Activated T-cell treated with anti-CD3 and anti-CD28 coated beads for 4 hours (primary cell): ENCODE data around the gene EHD4.

Experiments used
- DNase-seq: peaks from one replicate; pipeline ENCODE4 v3.0.0-alpha.2; 2020

The EHD4 gene

DNA sequence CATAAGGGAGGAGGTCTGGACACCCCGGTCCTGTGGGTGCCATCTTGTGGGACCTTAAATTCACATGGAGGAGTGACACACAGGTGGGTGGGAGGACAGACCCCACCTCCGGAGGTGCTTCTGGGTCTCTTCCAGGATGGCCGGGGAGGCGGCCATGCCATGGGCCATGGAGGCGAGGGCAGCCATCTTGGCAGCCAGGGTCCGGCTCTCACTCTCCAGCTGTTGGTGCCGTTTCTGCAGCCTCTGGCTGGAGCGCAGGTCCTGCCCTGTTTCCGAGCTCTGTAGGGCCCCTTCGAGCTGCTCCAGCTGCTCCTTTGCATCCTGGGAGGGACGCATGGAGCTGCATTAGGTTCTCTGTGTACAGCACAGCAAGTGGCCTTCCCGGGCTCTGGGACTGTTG lies 97.6 kb downstream of the EHD4 start:
- DNase-seq: no peak

DNA sequence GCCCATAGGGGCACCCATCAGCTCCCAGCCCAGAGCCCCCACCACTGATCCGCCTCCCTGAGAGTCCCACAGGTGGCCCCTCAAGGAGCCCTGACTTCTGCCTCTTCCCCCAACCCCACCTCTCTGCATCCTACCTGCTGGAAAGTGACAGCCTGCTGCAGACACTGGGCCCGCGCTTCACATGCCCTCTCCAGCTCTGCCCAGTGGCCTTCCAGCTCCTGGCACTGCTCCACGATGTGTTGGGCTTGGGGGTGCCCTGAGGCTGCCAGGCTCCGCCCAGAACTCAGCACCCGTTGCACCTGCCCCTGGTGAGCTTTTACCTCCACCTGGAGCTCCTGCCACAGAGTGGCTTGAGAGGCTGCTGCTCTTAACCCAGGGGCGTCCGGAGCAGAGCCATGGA lies 98.6 kb downstream of the EHD4 start:
- DNase-seq: no peak

DNA sequence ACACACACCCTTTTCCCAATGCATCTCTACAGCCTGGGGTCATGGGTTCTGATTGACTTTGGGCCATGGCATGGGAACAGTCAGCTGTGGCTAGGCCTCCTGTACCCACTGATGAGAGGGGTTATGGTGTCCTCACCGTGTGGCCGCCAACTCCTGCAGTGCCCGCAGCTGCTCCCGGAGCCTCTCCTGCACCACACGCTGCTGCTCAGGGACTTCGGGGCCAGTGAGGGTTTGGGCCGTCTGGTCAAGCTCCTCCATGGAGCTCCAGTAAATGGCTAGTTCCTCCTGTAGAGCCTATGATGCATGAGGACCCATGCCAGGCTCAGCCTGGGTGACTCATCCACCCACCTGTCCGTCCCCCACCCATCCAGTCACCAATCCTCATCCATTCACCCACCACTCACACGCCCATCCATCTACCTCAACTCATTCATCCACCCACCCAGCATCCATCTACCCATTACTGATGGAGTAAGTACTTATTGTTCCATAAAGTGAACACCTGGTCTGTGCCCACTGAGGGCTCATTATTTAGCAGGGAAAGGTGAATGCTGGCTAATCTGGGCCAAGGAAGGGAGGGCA lies 100.1 kb downstream of the EHD4 start:
- no peak for DNase-seq

DNA sequence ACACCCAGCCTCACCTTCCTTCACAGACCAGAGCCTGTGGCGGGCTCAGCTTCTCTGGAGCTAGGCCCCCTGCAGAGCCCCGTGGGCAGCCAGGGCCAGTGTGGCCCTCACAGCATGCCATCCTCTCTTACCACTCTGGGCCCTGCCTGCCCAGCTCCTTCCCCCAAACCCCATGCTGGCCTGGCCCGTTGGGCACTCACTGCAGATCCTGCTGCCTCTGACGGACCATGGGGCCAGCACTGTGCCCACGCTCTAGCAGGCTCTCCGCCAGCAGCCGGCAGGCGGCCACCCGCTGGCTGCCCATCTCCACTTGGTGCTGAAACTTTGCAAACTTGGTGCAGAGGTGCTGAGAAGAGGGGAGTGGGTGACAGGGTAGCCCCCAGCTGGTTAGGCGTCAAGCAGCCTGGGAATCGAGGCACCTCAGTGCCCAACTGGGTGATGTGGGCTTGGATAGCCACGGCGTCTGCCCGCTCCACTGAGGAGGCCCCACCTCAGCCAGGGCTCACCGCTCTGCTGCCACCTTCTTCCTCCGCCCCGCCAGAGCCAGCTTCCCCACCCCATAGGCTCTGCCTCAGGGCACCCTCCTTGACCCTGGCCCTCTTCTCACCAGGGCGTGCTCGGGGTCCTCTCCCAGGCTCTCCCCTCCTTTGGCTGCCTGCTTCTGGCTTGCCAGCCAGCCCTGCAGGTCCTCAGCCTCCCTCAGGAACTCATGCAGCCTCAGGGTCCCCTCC lies 101.0 kb downstream of the EHD4 start:
- no peak for DNase-seq

DNA sequence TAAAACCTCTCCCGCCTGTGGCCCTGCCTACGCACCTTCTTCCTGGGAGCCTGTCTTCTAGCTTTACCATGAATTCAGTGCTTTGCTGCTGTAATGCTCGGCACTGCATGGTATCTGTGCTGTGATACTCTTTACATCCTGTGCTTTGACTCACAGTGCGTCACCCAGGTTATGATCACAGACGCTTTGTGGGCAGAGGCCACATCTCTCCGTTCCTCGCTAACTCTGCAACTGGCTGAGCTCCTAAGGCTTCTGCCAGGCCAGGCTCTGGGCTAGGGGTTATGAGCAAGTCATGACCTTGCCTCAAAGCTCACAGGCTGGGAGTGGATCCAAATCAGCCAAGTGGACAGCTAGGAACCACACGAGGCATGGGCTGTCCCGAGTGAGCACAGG lies 101.7 kb downstream of the EHD4 start:
- DNase-seq: no peak

DNA sequence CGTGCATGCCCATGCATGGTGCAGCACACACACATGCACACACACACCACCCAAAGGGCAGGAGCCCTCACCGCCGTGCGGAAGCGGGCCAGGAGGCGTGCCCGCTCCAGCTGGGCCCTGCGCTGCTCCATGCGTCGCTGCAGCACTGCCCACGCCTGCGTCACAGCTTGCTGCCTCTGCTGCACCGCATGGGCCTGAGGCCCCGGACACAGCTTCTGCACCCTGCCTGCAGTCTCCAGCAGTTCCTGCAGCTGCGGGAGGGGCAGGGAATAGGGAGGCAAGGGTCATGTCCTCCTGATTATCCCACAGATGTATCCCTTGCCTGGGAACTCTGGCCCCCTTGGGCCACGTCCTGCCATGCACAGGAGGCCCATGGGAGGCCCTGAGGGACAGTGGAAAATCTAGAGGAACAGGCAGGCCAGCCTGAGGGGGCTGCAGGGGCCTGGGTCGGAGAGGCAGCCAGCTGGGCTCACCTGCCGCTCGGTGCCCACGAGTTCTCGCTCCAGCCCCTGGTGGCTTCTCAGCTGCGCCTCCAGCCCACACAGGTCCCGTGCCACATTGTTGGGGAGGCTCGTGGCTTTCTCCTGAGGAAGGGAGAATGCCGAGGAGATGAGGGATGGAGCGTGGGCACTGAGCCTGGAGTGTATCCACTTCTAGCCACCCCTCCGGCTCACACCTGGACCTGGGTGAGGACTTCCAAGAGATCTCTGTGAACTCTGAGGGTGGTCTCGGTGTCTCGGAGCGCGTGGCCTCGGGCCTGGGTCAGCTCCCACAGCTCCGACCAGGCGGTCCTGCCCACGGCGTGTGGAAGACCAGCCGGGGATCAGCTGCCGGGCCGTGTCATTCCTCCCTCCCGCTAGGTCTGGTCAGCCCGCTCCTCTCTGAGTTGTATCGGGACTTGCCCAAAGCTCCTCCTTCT lies 102.3 kb downstream of the EHD4 start:
- no peak for DNase-seq

DNA sequence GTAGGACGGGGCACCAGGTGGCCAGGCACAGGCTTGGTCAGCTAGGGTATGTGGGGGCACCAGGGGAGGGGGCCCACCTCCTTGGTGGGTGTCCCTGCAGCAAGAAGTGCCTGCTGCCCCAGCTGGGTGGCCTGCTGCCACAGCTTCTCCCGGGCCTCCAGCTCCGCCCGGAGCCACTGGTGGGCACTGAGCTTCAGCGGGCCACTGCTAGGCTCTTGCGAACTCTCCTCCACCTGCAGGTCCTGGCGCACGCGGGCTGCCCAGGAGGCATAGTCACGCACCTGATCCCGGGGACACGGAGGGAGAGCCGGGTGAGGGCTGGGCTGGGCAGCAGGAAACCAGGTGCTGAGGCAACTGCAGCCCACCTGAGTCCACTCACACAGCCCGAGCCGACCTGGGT lies 104.0 kb downstream of the EHD4 start:
- no peak for DNase-seq

DNA sequence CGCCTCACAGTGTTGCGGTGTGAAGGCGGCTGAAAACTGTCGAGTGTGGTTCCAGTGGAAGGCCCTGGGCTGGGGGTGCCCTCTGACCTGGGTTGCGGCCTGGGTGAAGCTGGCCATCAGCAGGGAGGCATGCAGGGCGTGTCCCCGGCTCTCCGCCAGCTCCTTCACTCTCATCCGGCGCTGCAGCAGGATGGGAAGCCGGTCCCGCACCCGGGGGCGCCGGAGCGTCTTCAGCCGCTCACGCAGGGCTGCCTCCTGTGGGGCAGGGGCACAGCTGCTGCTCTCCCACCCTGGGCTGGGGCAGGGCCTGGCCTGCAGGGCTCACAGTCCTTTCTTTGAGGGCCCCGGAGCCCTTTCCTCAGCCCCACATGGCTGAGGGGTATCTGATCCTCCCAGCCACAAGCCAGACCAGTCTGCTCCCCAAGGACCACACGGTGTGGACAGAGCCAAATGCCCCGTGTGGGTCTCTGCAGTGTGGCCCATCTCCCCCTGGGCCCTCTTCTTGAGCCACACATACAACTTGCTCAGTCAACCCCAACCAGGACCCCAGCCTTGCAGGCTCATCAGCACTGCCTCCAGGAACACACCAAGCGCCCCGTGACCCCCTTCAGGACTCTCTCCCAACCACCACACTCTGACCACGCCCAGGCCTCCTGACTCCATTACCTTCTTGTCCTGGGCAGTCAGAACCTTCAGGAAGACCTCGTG lies 105.3 kb downstream of the EHD4 start:
- DNase-seq: no peak

DNA sequence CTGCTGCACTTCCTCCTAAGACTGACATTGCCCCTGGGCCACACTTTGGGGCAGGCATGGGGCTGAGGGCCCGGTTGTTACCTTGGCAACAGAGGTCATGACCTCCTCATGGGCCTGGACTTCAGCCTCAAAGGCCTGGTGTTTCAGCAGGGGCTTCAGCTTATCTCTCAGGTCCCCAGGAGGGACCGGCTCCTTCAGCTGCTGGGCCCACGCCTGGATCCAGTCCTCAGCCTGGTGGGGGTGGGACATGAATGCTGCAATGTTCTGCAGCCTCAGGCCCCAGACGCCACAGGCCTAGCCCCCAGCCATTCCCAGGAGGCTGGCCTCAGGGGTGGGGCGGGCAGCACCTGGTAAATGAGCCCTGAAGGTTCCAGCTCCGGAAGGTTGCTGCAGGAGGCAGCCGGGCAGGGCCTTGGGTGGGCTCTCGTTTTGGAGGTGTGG lies 106.1 kb downstream of the EHD4 start:
- DNase-seq: no peak

DNA sequence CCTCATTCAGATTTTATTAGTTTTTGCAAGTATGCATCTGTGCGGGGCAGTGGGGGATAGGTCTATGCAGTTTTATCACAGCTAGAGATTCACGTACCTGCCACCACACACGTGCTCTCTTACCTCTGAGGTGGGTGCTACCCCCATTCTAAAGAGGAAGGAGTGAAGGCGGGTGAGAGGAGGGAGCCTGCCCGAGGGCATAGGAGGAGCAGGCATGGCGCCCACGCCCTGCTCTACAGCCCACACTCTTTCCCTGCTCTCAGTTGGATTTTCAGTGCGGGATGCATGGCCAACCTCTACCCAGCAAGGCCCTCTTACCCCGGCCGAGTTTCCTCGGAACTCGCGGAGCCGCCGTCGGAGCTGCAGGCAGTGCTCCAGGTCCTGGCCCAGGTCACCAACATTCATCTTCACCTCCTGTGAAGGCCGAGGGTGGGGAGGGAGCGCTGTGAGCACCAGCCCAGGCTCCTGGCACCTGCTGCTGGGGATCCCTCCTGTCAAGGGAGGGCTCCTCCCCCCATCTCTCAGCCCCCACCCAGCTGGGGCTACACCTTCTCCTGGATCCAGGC lies 106.8 kb downstream of the EHD4 start:
- DNase-seq: no peak

DNA sequence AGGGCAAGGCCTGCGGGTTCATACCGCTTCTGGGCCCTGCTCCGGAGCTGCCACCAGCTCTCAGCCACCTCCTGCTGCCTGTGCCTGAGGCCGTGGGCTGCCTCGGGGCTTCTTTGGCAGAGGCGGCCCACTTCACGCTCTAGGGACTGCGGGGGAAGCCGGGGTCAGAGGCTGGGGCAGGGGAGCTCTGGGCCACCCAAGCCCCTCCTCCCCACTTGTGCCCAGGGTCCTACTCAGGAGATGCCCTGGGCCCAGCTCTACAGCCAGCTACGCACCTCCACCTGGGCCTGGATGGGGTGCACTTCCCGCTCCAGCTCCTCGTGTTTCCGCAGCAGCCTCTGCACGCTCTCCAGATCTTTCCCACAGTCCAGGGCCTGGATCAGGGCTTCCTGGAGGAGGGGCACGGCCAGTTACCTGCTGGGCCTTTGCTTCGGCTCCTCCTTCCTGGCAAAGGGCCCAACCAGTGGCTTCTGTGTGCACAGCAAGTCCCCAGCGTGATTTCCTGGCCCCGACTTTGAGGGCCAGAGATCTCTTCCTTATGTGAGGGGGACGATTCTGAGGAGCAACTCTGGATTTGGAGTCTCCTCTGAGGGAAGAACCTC lies 109.7 kb downstream of the EHD4 start:
- no peak for DNase-seq

DNA sequence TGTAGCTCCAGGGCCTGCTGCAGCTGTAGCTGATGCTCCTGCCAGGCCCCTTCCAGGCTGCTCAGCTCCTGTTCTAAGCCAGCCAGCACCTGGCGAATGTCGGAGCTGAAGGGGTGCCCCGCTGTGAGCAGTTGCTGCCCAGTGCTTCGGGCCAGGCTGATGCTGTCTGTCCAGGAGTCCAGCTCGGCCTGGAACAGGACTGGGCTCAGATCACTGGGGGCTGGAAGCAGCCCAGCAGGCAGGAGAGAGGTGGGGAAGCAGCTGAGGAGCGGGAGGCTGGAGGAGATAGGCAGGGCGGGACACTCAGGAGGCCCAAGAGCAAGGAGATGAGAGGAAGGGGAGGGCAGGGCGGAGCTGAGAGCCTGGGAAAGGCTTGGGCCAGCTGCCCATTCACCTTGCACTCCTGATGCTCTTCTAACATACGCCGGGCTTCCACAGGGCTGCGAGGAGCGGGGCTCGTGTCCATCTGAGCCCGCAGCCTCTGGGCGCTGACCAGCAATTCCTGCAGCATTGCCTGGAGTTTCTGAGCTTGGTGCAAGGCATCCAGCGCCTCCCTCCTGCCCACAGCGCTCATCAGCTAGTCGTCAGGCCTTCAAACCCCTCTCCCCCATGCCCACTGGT lies 110.5 kb downstream of the EHD4 start:
- DNase-seq: no peak

DNA sequence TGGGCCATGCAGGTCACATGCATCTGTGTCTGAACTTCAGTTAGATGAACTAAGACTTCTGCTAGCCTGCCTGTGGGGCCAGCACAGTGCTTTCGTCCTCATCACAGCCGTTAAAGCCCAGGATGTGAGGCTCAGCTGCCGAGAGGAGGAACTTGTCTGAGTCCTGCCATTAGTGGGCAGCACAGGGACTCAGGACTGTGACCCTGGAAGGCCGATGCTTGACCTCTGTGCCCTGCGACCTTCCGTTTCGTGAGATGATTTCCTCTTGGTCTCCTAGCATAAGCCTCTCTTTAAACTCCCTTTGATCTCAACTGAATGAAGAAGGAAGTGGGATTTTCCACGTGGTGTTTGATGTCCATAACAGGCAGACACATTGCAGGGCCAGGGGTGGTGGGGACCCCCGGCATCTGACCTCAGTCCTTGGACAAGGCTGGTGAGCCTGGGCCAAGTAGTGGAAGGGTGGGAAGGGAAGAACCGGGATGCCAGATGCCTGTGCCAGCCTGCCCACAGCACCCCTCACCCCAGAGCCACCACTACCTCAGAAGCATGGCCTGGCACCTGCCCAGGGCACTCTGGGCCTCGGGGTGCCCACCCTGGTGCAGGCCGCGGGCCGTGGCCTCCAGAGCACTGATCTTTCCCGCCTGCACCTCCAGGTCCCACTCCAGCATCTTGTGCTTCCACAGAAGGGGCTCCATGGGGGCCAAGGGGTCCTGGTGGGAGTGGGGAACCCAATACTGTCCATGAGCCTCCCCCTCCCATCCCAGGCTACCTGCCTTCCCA lies 112.1 kb downstream of the EHD4 start:
- no peak for DNase-seq

DNA sequence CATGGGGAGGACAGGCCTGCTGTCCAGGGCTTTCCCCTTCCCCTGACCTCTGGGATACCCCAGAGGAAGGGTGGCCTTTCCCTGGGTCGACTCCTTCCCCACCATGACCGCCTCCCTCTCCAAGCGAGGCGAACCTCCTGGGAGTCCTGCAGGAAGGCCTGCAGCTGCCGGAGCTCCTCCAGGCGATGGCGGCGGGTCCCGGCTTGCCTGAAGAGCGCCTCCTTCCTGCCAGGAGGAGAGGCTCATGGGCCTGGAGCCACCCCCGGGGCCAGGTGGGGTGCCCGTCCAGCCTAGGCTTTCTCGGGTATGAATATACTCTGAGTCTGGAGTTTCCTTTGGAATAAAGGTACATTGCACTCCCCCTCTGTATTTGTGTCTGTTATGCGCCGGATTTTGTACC lies 113.6 kb downstream of the EHD4 start:
- no peak for DNase-seq

DNA sequence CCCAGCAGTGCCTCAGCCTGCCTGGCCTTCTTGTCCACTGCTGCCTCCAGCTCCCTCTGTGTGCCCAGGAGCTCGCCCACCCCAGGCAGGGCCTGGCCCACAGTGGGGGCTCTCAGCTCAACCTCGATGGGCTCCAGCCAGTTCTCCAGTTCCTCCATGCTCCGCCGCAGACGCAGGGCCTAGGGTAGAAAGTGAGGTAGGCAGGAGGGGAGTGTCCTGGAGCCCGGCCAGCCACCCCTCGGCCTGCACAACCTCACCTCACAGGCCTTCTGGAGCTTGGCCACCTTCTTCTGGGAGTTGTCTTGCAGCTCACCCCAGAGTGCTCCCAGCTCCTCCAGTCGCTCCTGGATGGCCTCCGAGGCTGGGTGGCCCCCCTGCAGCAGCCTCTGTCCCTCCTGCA lies 115.0 kb downstream of the EHD4 start:
- DNase-seq: no peak

DNA sequence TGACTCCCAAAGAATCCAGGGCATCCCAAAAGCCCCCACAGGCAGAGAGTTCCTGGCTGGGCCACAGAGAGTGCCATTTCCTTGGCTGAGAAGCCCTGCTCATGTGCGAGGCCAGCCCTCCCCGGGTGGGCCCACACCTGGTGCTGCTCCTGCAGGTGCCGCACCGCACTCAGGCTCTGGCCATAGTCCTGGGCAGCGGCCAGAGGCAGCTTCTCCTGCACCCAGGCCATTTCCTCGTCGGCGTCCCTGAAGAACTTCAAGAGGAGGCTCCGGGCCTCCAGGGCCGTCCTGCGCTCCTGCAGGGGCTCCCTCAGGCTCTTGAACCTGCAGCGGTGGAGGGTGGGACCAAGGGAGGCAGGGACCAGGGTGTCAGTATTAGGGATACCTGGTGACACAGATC lies 115.6 kb downstream of the EHD4 start:
- DNase-seq: no peak

DNA sequence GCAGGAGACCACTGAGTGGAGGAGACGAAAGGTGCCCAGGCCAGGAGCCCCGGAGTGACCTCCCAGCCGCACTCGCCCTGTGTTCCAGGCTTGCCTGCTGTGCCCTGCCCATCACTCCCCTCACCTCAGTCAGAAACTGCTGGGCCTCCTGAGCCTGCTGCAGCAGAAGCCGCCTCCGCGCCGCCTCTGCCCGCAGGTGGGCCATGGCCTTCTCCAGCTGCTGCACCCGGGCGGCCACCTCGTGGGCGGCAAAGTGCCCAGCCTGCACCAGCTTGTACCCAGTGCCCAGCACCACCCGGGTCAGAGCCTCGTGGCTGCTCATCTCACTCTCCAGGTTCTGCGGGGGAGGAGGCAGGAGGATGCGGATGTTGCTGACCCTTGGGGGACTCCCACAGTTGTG lies 116.1 kb downstream of the EHD4 start:
- DNase-seq: no peak

DNA sequence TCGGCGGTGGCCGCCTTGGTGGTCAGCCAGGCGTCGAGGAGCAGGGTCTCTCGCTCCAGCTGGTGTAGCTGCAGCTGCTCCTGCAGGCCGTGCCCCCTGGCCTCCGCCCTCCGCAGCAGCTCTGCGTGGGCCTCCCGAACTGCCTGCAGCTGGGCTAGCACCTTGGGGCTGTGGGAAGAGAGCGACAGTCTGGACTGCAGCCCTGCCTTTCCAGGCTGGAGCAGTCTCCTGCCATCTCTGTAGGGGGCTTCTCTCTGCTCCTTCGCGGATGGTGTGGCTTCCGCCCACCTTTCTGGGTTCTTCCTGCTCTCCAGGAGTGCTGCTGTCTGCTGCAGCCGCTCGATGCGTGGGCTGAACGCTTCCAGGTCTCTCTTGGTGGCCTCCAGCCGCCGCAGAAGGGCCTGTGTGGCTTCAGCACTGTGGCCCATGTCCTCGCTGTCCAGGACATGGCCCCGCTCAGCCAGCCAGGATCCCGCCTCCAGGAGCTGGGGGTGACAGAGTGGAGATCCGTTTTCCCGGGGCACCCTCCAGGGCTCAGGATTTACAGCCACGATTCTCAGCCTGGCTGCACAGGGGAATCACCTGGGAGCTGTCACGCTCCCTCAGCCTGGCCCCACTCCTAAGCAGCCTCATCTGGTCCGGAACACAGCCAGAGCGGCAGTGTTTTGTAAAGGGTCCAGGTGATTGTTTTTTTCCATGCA lies 116.9 kb downstream of the EHD4 start:
- DNase-seq: no peak

DNA sequence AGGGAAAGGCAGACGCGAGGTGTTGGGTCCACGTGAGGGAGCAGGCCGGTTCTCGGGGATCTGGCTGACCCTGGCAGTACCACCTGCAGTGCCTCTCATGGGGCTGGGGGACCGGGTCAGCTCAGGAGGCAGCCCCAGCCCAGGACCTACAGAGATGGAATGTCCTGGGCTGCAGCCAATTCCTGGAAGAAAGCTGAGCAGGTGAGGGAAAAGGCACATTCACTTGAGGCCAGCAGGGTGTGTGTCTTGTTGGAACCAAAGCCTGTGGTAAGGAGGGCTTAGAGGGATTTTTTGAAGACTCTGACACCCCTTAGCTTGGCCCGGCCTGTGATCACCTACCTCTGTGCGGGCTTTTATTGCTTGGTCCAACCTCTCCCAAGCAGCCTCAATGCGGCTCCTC lies 117.9 kb downstream of the EHD4 start:
- DNase-seq: no peak

DNA sequence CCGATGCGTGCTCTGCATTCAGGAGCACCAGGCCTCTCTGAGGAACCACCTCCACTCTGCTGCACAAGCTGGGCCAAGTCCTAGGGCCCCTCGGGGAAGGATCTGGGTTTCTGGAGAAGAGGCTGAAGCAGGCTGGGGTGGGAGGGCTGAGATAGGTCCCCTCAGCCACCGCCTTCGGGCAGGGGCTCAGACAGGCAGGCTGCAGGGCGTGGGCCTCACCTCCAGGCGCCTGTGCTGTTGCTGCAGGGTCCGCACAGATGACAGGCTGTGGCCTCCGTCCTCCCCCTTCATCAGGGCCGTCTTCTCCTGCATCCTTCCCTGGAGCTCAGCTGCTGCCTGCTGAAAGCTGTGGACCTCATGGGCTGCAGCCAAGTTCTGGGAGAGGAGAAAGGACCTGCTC lies 118.5 kb downstream of the EHD4 start:
- no peak for DNase-seq
